EL (cell line): Measurements from ENCODE around the gene C18orf63.

Experiments used
- DNase-seq: peaks from one replicate; pipeline ENCODE4 v3.0.0-alpha.2; 2016

C18orf63 gene

GRCh38 chr18:74381621-74382295 lies 66.1 kb downstream of the C18orf63 start:
- DNase-seq = no peak

- no peak for DNase-seq
These were observed 66.9 kb downstream of the C18orf63 start for GRCh38 chr18:74382481-74383017.

GRCh38 chr18:74387383-74387782 lies 71.7 kb downstream of the C18orf63 start:
- no peak for DNase-seq

GRCh38 chr18:74388227-74388626 lies 72.6 kb downstream of the C18orf63 start:
- DNase-seq = no peak

GRCh38 chr18:74389171-74389927 lies 73.7 kb downstream of the C18orf63 start:
- DNase-seq = no peak

GRCh38 chr18:74389991-74390390 lies 74.4 kb downstream of the C18orf63 start:
- DNase-seq = no peak

GRCh38 chr18:74390900-74391299 lies 75.3 kb downstream of the C18orf63 start:
- DNase-seq = no peak

- DNase-seq = no peak
These were observed 76.7 kb downstream of the C18orf63 start for GRCh38 chr18:74392323-74392722.

- DNase-seq = no peak
These were observed 79.4 kb downstream of the C18orf63 start for GRCh38 chr18:74395006-74395405.

GRCh38 chr18:74395648-74396154 lies 80.1 kb downstream of the C18orf63 start:
- no peak for DNase-seq

- DNase-seq = no peak
These were observed 80.8 kb downstream of the C18orf63 start for GRCh38 chr18:74396171-74397169.

GRCh38 chr18:74397572-74397971 lies 81.9 kb downstream of the C18orf63 start:
- DNase-seq = no peak

- no peak for DNase-seq
These were observed 83.7 kb downstream of the C18orf63 start for GRCh38 chr18:74399091-74399887.

- DNase-seq = no peak
These were observed 85.2 kb downstream of the C18orf63 start for GRCh38 chr18:74400813-74401212.

GRCh38 chr18:74402806-74403433 lies 87.3 kb downstream of the C18orf63 start:
- DNase-seq = no peak

GRCh38 chr18:74407888-74408287 lies 92.2 kb downstream of the C18orf63 start:
- DNase-seq = no peak
